Endothelial cell of umbilical vein (primary cell): ENCODE data around the gene SLC13A5. TPM values are rescaled to one million over a fixed set of nuclear protein-coding genes. Genes with fewer than 3 reads are reported as not detected.

Experiments
- BruUV-seq: library from RNA; stranded (reverse); fragments of 400-500 nt; replicated peaks from 2 replicates; lab custom pipeline; 2021; lab: Mats Ljungman, UMichigan
- CTCF ChIA-PET: fragments of 300-600, 350-600 bp; sonication (Branson Sonifier 250); formaldehyde crosslinking; loops from one replicate; lab custom pipeline; 2021; ENCODE audit warnings: antibody characterized with exemption, inconsistent platforms; lab: Charles Lee
- POLR2A ChIA-PET: fragments of 300-600, 350-600 bp; sonication (Branson Sonifier 250); formaldehyde crosslinking; loops from one replicate; lab custom pipeline; 2021; ENCODE audit warnings: antibody characterized with exemption, inconsistent platforms; lab: Charles Lee
- DNase-seq: peaks from one replicate; pipeline ENCODE4 v3.0.0-alpha.2; 2011; ENCODE audit warnings: low read depth, low spot score
- FAIRE-seq: peaks from 2 replicates; lab custom pipeline; 2011; peaks lifted over from hg19 to GRCh38; lab: Jason Lieb, UNC
- H2AFZ ChIP-seq: 2 replicates; pipeline ENCODE4 v1.6.0; 2012; ENCODE audit warnings: low read depth, low read length, control low read depth, inconsistent platforms
- H3K27ac ChIP-seq: 2 replicates; pipeline ENCODE4 v1.5.1; 2011; ENCODE audit warnings: low read depth, mild to moderate bottlenecking, control low read depth, low read length, moderate library complexity; ENCODE audit not compliant: insufficient read depth
- H3K27me3 ChIP-seq, 2 experiments: 2 replicates each; pipeline versions ENCODE4 v1.6.0 to v1.6.1; 2011; ENCODE audit warnings: low read length in 2 of 2, mixed read lengths in 1 of 2; ENCODE audit not compliant: control insufficient read depth in 2 of 2, insufficient read depth in 2 of 2
- H3K36me3 ChIP-seq, 2 experiments: 2 replicates in 1 of 2; 3 replicates in 1 of 2; pipeline ENCODE4 v1.5.1; 2011; ENCODE audit warnings: low read length in 2 of 2, mild to moderate bottlenecking in 1 of 2, moderate library complexity in 1 of 2; ENCODE audit not compliant: control insufficient read depth in 2 of 2, insufficient read depth in 2 of 2; ENCODE audit errors: extremely low read depth in 1 of 2
- H3K4me1 ChIP-seq: 3 replicates; pipeline ENCODE4 v1.5.1; 2011; ENCODE audit warnings: mild to moderate bottlenecking, low read length; ENCODE audit not compliant: control insufficient read depth, insufficient read depth; ENCODE audit errors: extremely low read depth
- H3K4me2 ChIP-seq: 2 replicates; pipeline ENCODE4 v1.6.1; 2011; ENCODE audit warnings: low read length, control low read depth, mixed read lengths; ENCODE audit not compliant: insufficient read depth
- H3K4me3 ChIP-seq, 3 experiments: fragments of 200-600 bp in 1 of 3; sonication (generic), shearing (Covaris generic) in 1 of 3; replicated peaks in 1 of 3; 2 replicates each; pipeline ENCODE4 v1.5.1; 2011 to 2016; ENCODE audit warnings: control low read depth in 3 of 3, low read length in 3 of 3, mild to moderate bottlenecking in 2 of 3, inconsistent platforms in 1 of 3, low read depth in 1 of 3, moderate library complexity in 1 of 3; ENCODE audit not compliant: insufficient read depth in 1 of 3
- H3K79me2 ChIP-seq: 2 replicates; pipeline ENCODE4 v1.6.0; 2012; ENCODE audit warnings: low read length, inconsistent platforms; ENCODE audit not compliant: control insufficient read depth, insufficient read depth
- H3K9ac ChIP-seq: replicated peaks from 2 replicates; pipeline ENCODE3; 2011; ENCODE audit warnings: low read length, control low read depth; ENCODE audit not compliant: insufficient read depth; ENCODE audit errors: extremely low read depth
- H3K9me1 ChIP-seq: replicated peaks from 3 replicates; pipeline ENCODE4 v1.6.0; 2011; ENCODE audit warnings: mild to moderate bottlenecking, low read length; ENCODE audit not compliant: control insufficient read depth, insufficient read depth; ENCODE audit errors: extremely low read depth
- H3K9me3 ChIP-seq: replicated peaks from 2 replicates; pipeline ENCODE4 v1.5.1; 2012; ENCODE audit warnings: low read length, inconsistent platforms; ENCODE audit not compliant: control insufficient read depth, insufficient read depth
- H4K20me1 ChIP-seq: replicated peaks from 2 replicates; pipeline ENCODE3; 2011; ENCODE audit warnings: mild to moderate bottlenecking, low read length; ENCODE audit not compliant: control insufficient read depth, insufficient read depth; ENCODE audit errors: extremely low read depth
- EZH2 ChIP-seq: IDR thresholded peaks from 2 replicates; pipeline ENCODE4 v1.6.1; 2012; ENCODE audit warnings: borderline replicate concordance, low read depth, mild to moderate bottlenecking, moderate library complexity, low read length, inconsistent platforms; ENCODE audit not compliant: severe bottlenecking
- FOS ChIP-seq: IDR thresholded peaks from 2 replicates; pipeline ENCODE4 v1.6.1; 2011; ENCODE audit warnings: mild to moderate bottlenecking, low read length, moderate library complexity, borderline replicate concordance; ENCODE audit not compliant: insufficient read depth
- GATA2 ChIP-seq: IDR thresholded peaks from 2 replicates; pipeline ENCODE4 v1.7.0; 2011; ENCODE audit warnings: low read depth, mild to moderate bottlenecking, moderate library complexity, mixed read lengths, low read length; ENCODE audit not compliant: insufficient read length, insufficient read depth
- JUN ChIP-seq: IDR thresholded peaks from 2 replicates; pipeline ENCODE4 v1.6.1; 2011; ENCODE audit warnings: borderline replicate concordance, low read depth; ENCODE audit not compliant: insufficient read length, insufficient read depth
- MYC ChIP-seq: IDR thresholded peaks from one replicate; pipeline ENCODE4 v1.6.1; 2011; ENCODE audit warnings: mild to moderate bottlenecking, low read depth, low read length
- POLR2A ChIP-seq: IDR thresholded peaks from 2 replicates; pipeline ENCODE4 v1.6.1; 2012; ENCODE audit warnings: low read depth, mild to moderate bottlenecking, control low read depth, low read length
- POLR2AphosphoS5 ChIP-seq: IDR thresholded peaks from 2 replicates; pipeline ENCODE4 v1.6.1; 2012; ENCODE audit warnings: low read depth, mild to moderate bottlenecking, control low read depth, low read length, moderate library complexity; ENCODE audit not compliant: insufficient read depth
- dilution Hi-C: fragments of 300-500 bp; cut with MboI; formaldehyde crosslinking; loops from one replicate; pipeline ENCODE4 v1.15.0; 2019; ENCODE audit warnings: low sequenced_read_pairs; ENCODE audit not compliant: extremely low pct_ligation_motif_present
- intact Hi-C: fragments of 100-400 bp; cut with micrococcal nuclease; formaldehyde crosslinking; loops from one replicate; pipeline ENCODE4 v1.10.0; 2022
- polyA plus RNA-seq, 4 experiments: library from polyadenylated mRNA; depleted of rRNA in 3 of 4; stranded (reverse) in 3 of 4; unstranded in 1 of 4; fragments of >200 nt; gene quantifications; 2 replicates each; pipeline versions ENCODE4 v1.2.1 to v1.2.3, GENCODE V29; 2011 to 2012; ENCODE audit warnings: missing spikeins in 1 of 4
- total RNA-seq: library from RNA; stranded (reverse); gene quantifications from 2 replicates; pipeline ENCODE4 v1.2.3, GENCODE V29; 2021
- TF ChIP-seq, protein P1 (sequence below): IDR thresholded peaks from 2 replicates; pipeline ENCODE4 v1.6.1; 2011; ENCODE audit not compliant: insufficient read depth, insufficient read length
- TF ChIP-seq, protein P2 (sequence below), 2 donors: IDR thresholded peaks; 1 replicate in 1 of 2; 2 replicates in 1 of 2; pipeline ENCODE4 v1.5.1; 2011; ENCODE audit warnings: low read length in 2 of 2, mild to moderate bottlenecking in 2 of 2, moderate library complexity in 2 of 2, control low read depth in 1 of 2, inconsistent platforms in 1 of 2, low read depth in 1 of 2; ENCODE audit not compliant: insufficient read depth in 1 of 2; ENCODE audit errors: extremely low read depth in 1 of 2

The SLC13A5 gene
- total and polyA plus RNA-seq, 2 donors (not counting 3 experiments of a cell fraction or from before 2014, with no cell fraction given): 0.03 TPM; not detected in 1

GRCh38 chr17:6682339-6682738 is 30.8 kb downstream of the SLC13A5 start:
- Histone ChIP-seq H4K20me1 (no peaks in the 10 kb centered on the region), H3K9ac (no peak overlapping the region), H3K4me2 (no peak overlapping the region), H3K9me3 (no peaks in the 10 kb centered on the region), H3K4me3 (no peak overlapping the region), H3K27ac (no peak overlapping the region), H2AFZ (no peak overlapping the region), H3K9me1 (no peaks in the 10 kb centered on the region), H3K4me1 (no peaks in the 10 kb centered on the region), H3K36me3 (no peaks in the 10 kb centered on the region), H3K79me2 (no peaks in the 10 kb centered on the region), H3K27me3 (peaks cover 2 to 8% of the 10 kb centered on the region in 2 experiments)
- intact Hi-C loops: no loop called here
- FAIRE-seq (no peak), DNase-seq (no peak)
- CTCF ChIA-PET: interaction anchor here (0.9 to 1.3 kb wide), 2 partner anchors 16 to 229 kb away, joined by 3 read pairs; no protein-coding TSS in a partner anchor
- BruUV-seq: no TSS peak
- TF ChIP-seq, protein P1, sequence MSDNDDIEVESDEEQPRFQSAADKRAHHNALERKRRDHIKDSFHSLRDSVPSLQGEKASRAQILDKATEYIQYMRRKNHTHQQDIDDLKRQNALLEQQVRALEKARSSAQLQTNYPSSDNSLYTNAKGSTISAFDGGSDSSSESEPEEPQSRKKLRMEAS: no peak
- POLR2A ChIA-PET: no interaction called here
- dilution Hi-C loops: no loop called here

DNA sequence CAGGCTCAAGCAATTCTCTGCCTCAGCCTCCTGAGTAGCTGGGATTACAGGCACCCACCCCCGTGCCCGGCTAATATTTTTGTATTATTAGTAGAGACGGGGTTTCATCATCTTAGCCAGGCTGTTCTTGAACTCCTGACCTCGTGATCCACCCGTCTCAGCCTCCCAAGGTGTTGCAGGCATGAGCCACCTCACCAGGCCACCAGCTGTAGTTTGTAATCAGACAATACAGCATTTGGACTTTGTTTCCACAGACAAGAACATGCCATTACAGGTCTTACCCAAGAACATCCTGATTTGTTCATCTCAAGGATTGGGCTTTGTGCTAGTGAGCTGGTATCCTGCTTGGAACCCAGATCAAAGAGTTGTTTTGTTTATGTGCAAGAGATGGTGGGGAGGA is 31.5 kb downstream of the SLC13A5 start:
- TF ChIP-seq POLR2AphosphoS5 (no peak), EZH2 (no peak), FOS (no peak), MYC (no peak), GATA2 (no peak), JUN (no peak), POLR2A (no peak)
- TF ChIP-seq, protein P1: no peak
- TF ChIP-seq, protein P2, sequence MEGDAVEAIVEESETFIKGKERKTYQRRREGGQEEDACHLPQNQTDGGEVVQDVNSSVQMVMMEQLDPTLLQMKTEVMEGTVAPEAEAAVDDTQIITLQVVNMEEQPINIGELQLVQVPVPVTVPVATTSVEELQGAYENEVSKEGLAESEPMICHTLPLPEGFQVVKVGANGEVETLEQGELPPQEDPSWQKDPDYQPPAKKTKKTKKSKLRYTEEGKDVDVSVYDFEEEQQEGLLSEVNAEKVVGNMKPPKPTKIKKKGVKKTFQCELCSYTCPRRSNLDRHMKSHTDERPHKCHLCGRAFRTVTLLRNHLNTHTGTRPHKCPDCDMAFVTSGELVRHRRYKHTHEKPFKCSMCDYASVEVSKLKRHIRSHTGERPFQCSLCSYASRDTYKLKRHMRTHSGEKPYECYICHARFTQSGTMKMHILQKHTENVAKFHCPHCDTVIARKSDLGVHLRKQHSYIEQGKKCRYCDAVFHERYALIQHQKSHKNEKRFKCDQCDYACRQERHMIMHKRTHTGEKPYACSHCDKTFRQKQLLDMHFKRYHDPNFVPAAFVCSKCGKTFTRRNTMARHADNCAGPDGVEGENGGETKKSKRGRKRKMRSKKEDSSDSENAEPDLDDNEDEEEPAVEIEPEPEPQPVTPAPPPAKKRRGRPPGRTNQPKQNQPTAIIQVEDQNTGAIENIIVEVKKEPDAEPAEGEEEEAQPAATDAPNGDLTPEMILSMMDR (IDR thresholded peaks at IDR 0.05; ENCODE audit: extremely low read depth in 1 of 2, insufficient read depth in 1 of 2, low read depth in 1 of 2, low read length in 2 of 2): no peak
- ChIA-PET CTCF (no interaction called here), POLR2A (no interaction called here)
- no peak overlapping the region for H2AFZ ChIP-seq
- dilution Hi-C loops (no loop called here), intact Hi-C loops (no loop called here)
- no peaks in the 10 kb centered on the region for H3K9me3 ChIP-seq
- no peaks in the 10 kb centered on the region for H3K79me2 ChIP-seq
- no peak overlapping the region for H3K27ac ChIP-seq
- no peak overlapping the region for H3K9ac ChIP-seq
- FAIRE-seq (no peak), DNase-seq (no peak)
- BruUV-seq: no TSS peak
- H3K9me1 ChIP-seq: no peaks in the 10 kb centered on the region
- no peaks in the 10 kb centered on the region for H3K36me3 ChIP-seq
- no peaks in the 10 kb centered on the region for H4K20me1 ChIP-seq
- H3K4me3 ChIP-seq: no peak overlapping the region
- no peak overlapping the region for H3K4me2 ChIP-seq
- peaks cover 2 to 8% of the 10 kb centered on the region in 2 experiments for H3K27me3 ChIP-seq
- H3K4me1 ChIP-seq: no peaks in the 10 kb centered on the region
